Hindlimb muscle (tissue), 1 donor: ENCODE data around the gene IL7R. TPM values are rescaled to one million over a fixed set of nuclear protein-coding genes. Genes with fewer than 3 reads are reported as not detected.

Experiments
- DNase-seq: peaks from one replicate; pipeline ENCODE4 v3.0.0-alpha.2; 2013
- polyA plus RNA-seq: library from polyadenylated mRNA; unstranded; fragments of 120-200 nt; gene quantifications from one replicate; pipeline ENCODE4 v1.2.1, GENCODE V29; 2013; ENCODE audit not compliant: insufficient read length

Gene IL7R
- polyA plus RNA-seq, 1 donor = 2.0 TPM

DNA sequence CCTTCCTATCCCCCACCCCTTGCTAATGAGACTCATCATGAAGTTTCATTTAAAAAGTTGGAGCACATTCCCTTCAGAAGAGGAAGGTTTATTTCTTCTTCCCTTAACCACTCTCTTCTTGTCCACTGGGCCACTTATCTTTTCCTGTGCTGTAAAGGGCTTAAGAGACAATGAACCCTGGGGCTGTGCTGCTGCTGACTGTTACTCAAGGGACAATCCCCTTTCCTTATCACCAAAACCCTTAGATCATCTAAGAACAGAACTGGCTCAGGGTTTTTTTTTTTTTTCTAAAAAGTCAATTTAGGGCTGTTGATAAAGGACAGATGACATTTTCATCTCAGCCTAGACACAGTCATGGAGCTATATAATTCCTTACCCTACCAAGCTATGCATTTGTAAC is 52.1 kb downstream of the IL7R start:
- DNase-seq = no peak

DNA sequence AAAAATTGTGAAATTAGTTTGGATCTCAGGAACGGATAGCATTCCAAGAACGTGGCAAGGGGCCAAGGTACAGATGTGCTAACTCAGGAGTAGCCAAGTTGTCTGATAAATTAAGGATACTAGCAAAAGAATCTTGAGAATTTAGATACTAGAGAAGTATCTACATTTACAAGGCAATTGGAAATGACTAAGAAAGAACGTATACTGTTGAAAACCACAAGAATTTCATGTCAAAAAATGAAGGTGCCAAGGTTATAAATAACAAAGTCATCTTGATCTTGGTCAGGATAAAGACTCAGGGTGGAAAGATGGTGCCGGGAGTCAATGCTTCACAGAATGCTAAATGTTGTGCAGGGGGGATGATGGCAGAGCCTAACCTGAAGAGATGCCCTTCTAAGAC is 62.5 kb downstream of the IL7R start:
- DNase-seq = no peak

DNA sequence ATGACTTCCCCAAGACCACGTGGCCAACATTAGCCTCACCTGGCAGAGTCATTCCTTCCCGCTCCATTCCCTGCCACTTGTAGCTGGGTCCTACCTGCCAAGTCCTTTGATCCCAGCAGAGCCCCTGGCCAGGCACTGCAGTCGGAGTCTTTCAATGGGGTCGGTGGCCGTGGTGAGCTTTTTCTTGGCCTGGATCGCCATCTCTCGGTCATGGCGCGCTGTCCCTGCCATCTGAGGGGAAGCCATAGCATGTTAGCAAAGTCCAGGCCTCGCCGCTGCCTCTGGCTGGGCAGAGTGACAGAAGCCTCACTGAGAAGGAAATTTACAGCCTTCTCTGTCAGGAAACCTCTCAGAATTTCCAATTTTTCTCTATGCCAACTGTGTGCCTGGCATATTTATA is 64.2 kb downstream of the IL7R start:
- no peak for DNase-seq

DNA sequence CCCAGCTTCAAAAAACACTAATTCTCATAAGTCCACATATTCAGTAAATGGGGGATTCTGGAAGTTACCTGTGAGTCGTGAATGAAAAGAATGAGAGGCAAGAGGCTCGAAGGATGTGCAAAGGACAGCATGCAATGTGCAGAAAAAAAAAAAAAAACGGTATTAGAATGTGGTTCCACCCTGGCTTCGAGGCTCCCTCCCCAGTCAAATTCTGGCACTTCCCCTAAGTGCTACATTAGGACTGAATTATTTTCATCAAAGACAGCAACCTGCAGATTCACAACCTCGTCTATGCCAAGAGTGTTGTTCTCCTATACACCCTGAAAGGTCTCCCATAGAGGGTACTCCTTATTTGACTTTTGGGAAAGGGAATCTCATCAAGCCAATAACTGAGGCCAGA is 65.2 kb downstream of the IL7R start:
- no peak for DNase-seq

DNA sequence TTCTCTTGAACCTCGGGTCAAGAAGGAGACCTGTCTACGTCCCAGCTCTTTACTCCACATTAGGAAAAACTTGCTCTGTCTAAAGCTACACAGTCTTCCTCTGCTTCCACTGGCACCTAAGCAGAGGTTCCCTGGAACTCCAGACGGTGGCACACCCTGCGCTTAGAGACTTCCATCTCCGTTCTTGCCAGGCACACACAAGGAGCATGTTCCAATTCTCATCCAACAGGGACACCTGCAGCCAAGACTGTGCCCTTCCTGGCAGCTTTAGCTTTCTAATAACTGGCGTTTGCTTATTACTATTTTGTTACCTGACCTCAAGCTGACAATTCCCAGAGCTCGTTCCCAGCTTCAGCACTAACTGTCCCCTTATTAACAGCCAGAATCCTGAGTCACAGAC is 65.8 kb downstream of the IL7R start:
- DNase-seq = no peak

DNA sequence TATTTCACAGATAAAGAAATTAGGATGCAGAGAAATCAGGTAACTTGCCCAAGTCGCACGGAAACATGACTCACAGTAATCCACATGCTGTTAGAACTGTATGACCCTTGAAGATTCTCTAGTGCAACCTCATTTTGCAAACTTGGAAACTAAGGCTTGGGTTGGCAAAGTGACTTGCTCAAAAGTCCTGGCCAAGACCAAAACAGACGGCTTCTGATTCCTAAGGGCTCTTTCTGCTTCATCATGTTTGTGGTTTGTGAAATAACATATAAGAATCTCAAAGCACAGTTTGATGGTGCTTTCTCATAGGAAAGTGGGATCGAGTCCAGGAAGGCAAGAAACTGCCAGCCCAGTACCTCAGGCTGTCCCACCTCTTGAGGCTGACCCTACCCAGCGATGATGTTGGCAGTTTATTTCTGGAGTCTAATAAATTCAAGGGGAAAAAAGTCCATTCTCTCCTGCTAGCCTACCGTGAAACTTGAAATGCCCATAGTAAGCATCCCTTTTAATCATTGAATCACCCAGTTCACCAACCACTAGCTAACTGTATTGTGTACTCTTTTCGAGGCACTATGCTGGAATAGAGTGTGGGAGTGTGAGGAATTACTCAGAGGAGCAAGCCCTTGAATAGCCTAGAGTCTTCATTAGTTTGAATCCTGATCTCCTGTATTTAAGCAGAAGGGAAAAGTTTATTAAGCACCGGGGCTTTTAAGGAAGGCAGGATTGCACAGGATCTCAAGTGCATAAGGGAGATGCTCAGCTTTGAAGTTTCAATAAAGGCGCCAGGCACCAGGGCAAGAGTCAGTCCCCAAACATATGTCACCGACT is 67.6 kb downstream of the IL7R start:
- no peak for DNase-seq

DNA sequence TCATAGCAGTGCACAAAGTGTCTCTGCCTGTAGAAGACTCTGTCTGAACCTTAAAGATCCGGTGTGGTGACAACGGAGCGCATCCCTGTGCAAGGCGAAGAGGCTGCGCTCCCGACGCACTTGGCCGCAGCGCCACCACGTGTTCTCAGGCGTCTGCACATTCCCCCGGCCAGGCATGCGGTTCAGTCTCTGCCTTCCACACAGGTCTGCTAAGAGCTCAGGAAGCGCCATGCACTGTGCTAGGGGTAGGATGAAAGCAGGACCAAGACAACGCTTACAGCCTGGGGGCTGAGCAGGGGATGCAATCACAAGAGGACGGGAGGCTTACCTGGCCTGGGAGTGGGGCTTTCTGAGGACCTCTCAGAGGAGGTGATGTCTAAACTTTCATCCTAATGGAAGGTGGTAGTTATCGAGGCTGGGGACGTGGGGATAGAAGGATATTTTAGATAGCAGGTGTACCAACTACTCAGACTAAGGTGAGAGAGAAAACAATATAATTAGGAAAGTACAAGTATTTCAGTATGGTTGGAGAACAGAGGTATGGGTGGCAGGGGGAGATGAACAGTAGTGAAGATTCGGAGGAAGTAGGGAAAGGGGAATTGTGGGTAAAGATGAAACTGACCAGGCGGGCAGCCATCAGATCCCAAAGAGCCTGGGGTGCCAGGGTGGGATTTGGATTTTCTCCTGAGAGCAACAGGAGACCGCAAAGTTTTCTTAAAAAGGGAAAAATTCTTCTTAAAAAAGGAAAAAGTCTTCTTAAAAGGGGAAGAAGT is 68.4 kb downstream of the IL7R start:
- peak; percentile 59 for DNase-seq

DNA sequence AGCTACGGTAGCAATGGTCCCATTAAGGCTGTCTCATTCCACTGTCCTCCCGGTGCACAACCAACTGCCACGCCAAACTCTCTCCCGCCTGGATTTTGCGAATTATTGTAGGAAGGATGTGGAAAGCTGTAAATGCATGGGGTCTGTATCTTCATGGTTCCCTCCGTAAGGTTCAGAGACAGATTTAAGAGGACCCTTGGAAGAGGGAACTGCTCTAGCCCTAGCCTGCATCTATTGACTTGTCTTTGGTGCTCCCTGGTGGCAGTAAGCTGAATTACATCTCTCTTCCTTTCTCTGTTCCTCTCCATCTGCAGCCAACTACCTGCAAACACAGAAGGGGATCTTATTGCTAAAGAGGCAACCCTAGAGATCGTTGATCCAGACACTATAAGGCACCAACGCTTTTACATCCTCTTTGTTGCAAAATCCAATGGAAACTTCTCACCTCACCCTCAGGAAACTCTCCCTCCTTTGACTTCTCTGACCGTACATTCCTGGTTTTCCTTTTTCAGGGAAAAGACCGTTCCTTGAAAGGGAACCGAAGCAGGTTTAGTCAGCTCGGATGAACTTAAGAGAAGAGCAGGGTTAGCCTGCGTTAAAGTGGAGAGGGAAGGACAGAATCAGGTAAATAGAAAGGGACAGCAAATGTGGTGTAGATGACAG is 69.8 kb downstream of the IL7R start:
- DNase-seq = peak; percentile 56

Other genes starting within 250 kb of the IL7R start
- 6.6 TPM for gene SPEF2, start 239.0 kb upstream of the IL7R start, polyA plus RNA-seq
- not detected for gene CAPSL, start 81.7 kb downstream of the IL7R start, polyA plus RNA-seq
- 19.9 TPM for gene UGT3A1, start 134.5 kb downstream of the IL7R start, polyA plus RNA-seq
- gene UGT3A2, start 210.0 kb downstream of the IL7R start, polyA plus RNA-seq = 0.83 TPM